DMS114 treated with DMSO at 0.1 percent for 48 hours (cell line): ENCODE measurements around the gene LSP1.
"Not testable (repeated sequence)": the region's sequence is repeated elsewhere in the genome, so short reads cannot be mapped to it uniquely, and the experiment has no call there.

Experiments used
- DNase-seq: peaks from one replicate; lab custom pipeline; 2025; ENCODE audit not compliant: unreplicated experiment; lab: John Stamatoyannopoulos, UW

Gene LSP1

GRCh38 chr11:1862588-1863351, 9.9 kb downstream of the LSP1 start:
- DNase-seq: no peak

GRCh38 chr11:1863352-1864216, 10.7 kb downstream of the LSP1 start:
- no peak for DNase-seq

- no peak for DNase-seq
These were observed 11.3 kb downstream of the LSP1 start for GRCh38 chr11:1864231-1864630.

GRCh38 chr11:1864831-1865665, 12.2 kb downstream of the LSP1 start:
- DNase-seq: no peak

GRCh38 chr11:1866226-1866625, 13.3 kb downstream of the LSP1 start:
- DNase-seq: no peak

- no peak for DNase-seq
These were observed 13.9 kb downstream of the LSP1 start for GRCh38 chr11:1866776-1867175.

GRCh38 chr11:1867381-1867780, 14.5 kb downstream of the LSP1 start:
- no peak for DNase-seq

GRCh38 chr11:1868056-1868635, 15.3 kb downstream of the LSP1 start:
- DNase-seq: no peak

- DNase-seq: no peak
These were observed 15.9 kb downstream of the LSP1 start for GRCh38 chr11:1868636-1869291.

- DNase-seq: no peak
These were observed 16.8 kb downstream of the LSP1 start for GRCh38 chr11:1869427-1870325.

GRCh38 chr11:1870326-1870696, 17.4 kb downstream of the LSP1 start:
- no peak for DNase-seq

- DNase-seq: no peak
These were observed 18.0 kb downstream of the LSP1 start for GRCh38 chr11:1870721-1871466.

GRCh38 chr11:1871531-1871930, 18.6 kb downstream of the LSP1 start:
- no peak for DNase-seq

- DNase-seq: no peak
These were observed 19.5 kb downstream of the LSP1 start for GRCh38 chr11:1872267-1872985.

- DNase-seq: no peak
These were observed 20.3 kb downstream of the LSP1 start for GRCh38 chr11:1873048-1873812.

GRCh38 chr11:1873813-1874150, 20.9 kb downstream of the LSP1 start:
- DNase-seq: not testable (repeated sequence)

GRCh38 chr11:1874441-1875092, 21.7 kb downstream of the LSP1 start:
- DNase-seq: not testable (repeated sequence)
